ENCODE results near the gene RALGAPA2.

GRCh38 chr20:20396794-20397193, 315.6 kb downstream of the RALGAPA2 start:
- TF ChIP-seq RCOR1 (IDR thresholded peaks at IDR 0.05; ENCODE audit: low read length), result no peak
- no peak for TF ChIP-seq EP300 (IDR thresholded peaks at IDR 0.05; ENCODE audit: borderline replicate concordance in 1 of 2, low read depth in 1 of 2, low read length in 1 of 2)
- TF ChIP-seq MAX (IDR thresholded peaks at IDR 0.05; ENCODE audit: low read depth), result no peak
- no peak for TF ChIP-seq USF1 (IDR thresholded peaks at IDR 0.05; ENCODE audit: borderline replicate concordance, low read depth)
- TF ChIP-seq REST (IDR thresholded peaks at IDR 0.05; ENCODE audit: low read depth, low read length), result no peak
- TF ChIP-seq CTCF (IDR thresholded peaks at IDR 0.05), result no peak
- TF ChIP-seq TAF1 (IDR thresholded peaks at IDR 0.05; ENCODE audit: borderline replicate concordance, low read depth, low read length), result no peak
- no peak for TF ChIP-seq POLR2AphosphoS5 (IDR thresholded peaks at IDR 0.05; ENCODE audit: low read depth, low read length)
- TF ChIP-seq NRF1 (IDR thresholded peaks at IDR 0.05; ENCODE audit: low read depth, low read length), result no peak
- TF ChIP-seq RFX5 (IDR thresholded peaks at IDR 0.05; ENCODE audit: low read length), result no peak
- TF ChIP-seq JUND (IDR thresholded peaks at IDR 0.05), result no peak
- no peak for TF ChIP-seq TEAD4 (IDR thresholded peaks at IDR 0.05; ENCODE audit: borderline replicate concordance, insufficient read depth)
